Erythroblast (primary cell): ENCODE data around the gene SLC1A5.
A peak's percentile ranks its signal among the peaks of the same experiment; 100 is the strongest.

Experiments used
- DNase-seq, 2 experiments: peaks; one replicate each; lab custom pipeline; 2025; lab: John Stamatoyannopoulos, UW
- GATA1 ChIP-seq: IDR thresholded peaks from 2 replicates; pipeline ENCODE4 v1.6.1; 2011; ENCODE audit warnings: low read depth, mild to moderate bottlenecking, control low read depth, low read length, moderate library complexity
- POLR2A ChIP-seq: IDR thresholded peaks from 2 replicates; pipeline ENCODE4 v1.6.1; 2011; ENCODE audit warnings: mild to moderate bottlenecking, low read length

Gene SLC1A5

GRCh38 chr19:46736531-46737297 lies 51.7 kb downstream of the SLC1A5 start:
- DNase-seq, result peak; percentile 91 to 94
- no peak for TF ChIP-seq POLR2A
- TF ChIP-seq GATA1, result peak; percentile 8

GRCh38 chr19:46733690-46734292 lies 54.6 kb downstream of the SLC1A5 start:
- no peak for DNase-seq
- TF ChIP-seq GATA1, result no peak
- no peak for TF ChIP-seq POLR2A

- TF ChIP-seq POLR2A (no peak), GATA1 (no peak)
- DNase-seq, result peak in 1 of 2 experiments; percentile 27
Observed at GRCh38 chr19:46732966-46733689, 55.3 kb downstream of the SLC1A5 start.

- TF ChIP-seq GATA1, result no peak
- no peak for TF ChIP-seq POLR2A
Observed at GRCh38 chr19:46732172-46732938, 56.0 kb downstream of the SLC1A5 start.

GRCh38 chr19:46731584-46731983 lies 56.8 kb downstream of the SLC1A5 start:
- DNase-seq, result no peak
- TF ChIP-seq GATA1, result no peak
- no peak for TF ChIP-seq POLR2A

More at GRCh38 chr19:46732172-46732938, 56.0 kb downstream of the SLC1A5 start:
- no peak for DNase-seq

- TF ChIP-seq GATA1 (no peak), POLR2A (no peak)
- DNase-seq, result peak in 1 of 2 experiments; percentile 40
Observed at GRCh38 chr19:46731007-46731501, 57.3 kb downstream of the SLC1A5 start.

GRCh38 chr19:46730595-46730994 lies 57.8 kb downstream of the SLC1A5 start:
- TF ChIP-seq GATA1, result no peak
- no peak for TF ChIP-seq POLR2A
- DNase-seq, result no peak

GRCh38 chr19:46730187-46730586 lies 58.2 kb downstream of the SLC1A5 start:
- TF ChIP-seq POLR2A (no peak), GATA1 (no peak)
- DNase-seq, result no peak

- no peak for DNase-seq
- TF ChIP-seq GATA1 (no peak), POLR2A (no peak)
Observed at GRCh38 chr19:46729696-46730095, 58.7 kb downstream of the SLC1A5 start.

GRCh38 chr19:46728693-46729339 lies 59.6 kb downstream of the SLC1A5 start:
- TF ChIP-seq GATA1 (no peak), POLR2A (no peak)

GRCh38 chr19:46728208-46728607 lies 60.2 kb downstream of the SLC1A5 start:
- no peak for TF ChIP-seq POLR2A
- TF ChIP-seq GATA1, result no peak
- DNase-seq, result no peak

More at GRCh38 chr19:46728693-46729339, 59.6 kb downstream of the SLC1A5 start:
- peak; percentile 78 to 89 for DNase-seq

- no peak for TF ChIP-seq GATA1
- no peak for TF ChIP-seq POLR2A
- DNase-seq, result no peak
Observed at GRCh38 chr19:46727757-46728156, 60.6 kb downstream of the SLC1A5 start.
